Fibroblast of mammary gland (primary cell): Measurements from ENCODE around the gene CD34.
"Not testable (repeated sequence)": the region's sequence is repeated elsewhere in the genome, so short reads cannot be mapped to it uniquely, and the experiment has no call there.

Experiments used
- DNase-seq: peaks from one replicate; pipeline ENCODE4 v3.0.0-alpha.2; 2010; ENCODE audit warnings: low read depth
- H3K4me3 ChIP-seq: 2 replicates; pipeline ENCODE4 v1.5.1; 2011; ENCODE audit warnings: low read depth, mild to moderate bottlenecking, low read length, moderate library complexity; ENCODE audit not compliant: control insufficient read depth
- CTCF ChIP-seq: conservative IDR thresholded peaks from 2 replicates; pipeline ENCODE4 v1.5.1; 2011; ENCODE audit warnings: low read depth, low read length, inconsistent platforms; ENCODE audit not compliant: control insufficient read depth, insufficient read depth

Gene CD34

DNA sequence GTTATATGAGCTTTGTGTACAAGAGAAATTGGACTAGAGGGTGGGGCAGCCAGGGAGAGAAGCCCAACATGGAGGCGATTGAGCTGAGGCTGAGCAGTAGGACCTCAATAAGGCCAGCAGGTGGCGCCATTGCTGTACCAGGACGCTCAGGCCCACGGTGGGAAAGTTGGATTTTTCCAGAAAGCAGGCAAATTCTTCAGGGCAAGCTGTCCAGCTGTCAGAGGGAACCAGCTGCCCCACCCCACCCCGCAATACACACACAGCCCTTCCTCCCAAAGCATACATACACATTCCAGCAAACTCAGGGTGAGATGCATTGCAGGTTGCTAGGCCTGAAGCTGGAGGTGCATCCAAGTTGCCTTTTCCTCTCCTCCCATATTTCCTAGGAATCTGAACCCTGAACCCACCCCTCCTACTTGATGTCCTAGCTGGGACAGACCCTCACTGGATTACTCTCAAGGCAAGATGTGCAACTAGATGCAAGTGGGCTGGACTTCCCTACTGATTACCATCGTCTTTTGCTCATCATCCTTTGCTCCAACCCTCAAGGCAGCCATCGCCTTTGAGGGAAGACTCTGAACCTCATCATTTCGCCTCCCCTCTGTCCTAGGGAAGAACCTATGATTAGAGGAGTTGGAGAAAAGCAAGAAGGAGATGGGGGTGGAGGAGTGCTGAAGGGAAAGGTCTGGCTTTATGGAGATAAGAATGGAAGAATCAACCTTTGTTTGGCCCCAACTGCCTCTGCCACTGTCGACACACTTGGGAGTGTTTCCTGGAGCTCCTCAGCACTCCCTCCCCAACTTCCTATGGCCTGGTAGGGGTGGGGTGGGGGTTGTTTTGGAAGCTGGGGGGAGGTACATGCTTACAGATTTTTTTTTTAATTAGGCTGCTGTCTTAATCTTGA is 25.5 kb downstream of the CD34 start:
- TF ChIP-seq CTCF = peak; percentile 93
- peak; percentile 86 for DNase-seq
- H3K4me3 ChIP-seq = no peak overlapping the region

GRCh38 chr1:207884266-207885029 is 26.5 kb downstream of the CD34 start:
- TF ChIP-seq CTCF = no peak
- H3K4me3 ChIP-seq = no peak overlapping the region
- no peak for DNase-seq

GRCh38 chr1:207883660-207884250 is 27.2 kb downstream of the CD34 start:
- no peak for TF ChIP-seq CTCF
- DNase-seq = no peak

DNA sequence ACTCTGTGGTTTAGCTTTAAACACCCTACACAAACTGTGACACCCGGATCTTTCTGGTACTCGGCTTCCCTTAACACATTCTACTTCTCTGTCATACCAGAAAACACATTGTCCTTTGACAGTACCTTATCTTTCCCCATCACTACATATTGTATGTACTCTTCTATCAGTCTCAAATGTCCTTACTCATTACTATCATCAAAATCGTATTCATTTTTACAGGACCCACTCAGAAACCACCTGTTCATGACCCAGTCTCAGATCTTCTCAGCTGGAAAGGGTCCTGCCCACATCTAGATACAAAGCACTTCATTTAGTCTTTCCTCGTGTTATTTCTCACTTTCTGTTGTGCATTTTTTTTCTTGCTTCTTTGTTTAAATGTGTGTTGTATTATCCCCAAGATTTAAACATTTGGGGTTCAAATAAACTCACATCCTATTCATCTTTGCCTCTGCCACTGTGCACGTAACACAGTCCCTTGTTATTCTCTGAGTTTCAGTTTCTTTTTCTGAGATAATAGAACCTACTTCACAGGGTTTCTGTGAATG is 27.7 kb downstream of the CD34 start:
- no peak overlapping the region for H3K4me3 ChIP-seq
- no peak for DNase-seq
- TF ChIP-seq CTCF = no peak

More at GRCh38 chr1:207883660-207884250, 27.2 kb downstream of the CD34 start:
- H3K4me3 ChIP-seq = no peak overlapping the region

- H3K4me3 ChIP-seq = no peak overlapping the region
- DNase-seq = no peak
- no peak for TF ChIP-seq CTCF
Observed at GRCh38 chr1:207882692-207883091, 28.2 kb downstream of the CD34 start.

DNA sequence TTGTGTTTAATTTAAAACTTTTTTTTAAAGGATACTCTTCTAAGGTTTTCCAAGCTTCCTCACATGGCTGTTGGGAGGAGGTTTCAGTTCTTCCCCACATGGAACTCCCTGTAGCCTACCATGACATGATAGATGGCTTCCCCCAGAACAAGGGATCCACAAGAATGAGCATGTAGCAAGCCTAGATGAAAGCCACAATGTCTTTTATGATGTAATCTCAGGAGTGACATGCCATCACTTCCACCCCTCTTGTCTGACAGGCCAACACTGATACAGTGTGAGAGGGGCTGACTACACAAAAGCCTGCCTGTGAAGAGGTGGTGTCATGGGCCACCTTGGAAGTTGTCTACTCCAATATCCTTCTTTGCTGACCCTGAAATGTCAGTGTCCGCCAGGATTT is 32.0 kb downstream of the CD34 start:
- DNase-seq = no peak
- TF ChIP-seq CTCF = no peak
- no peak overlapping the region for H3K4me3 ChIP-seq

- not testable (repeated sequence) for H3K4me3 ChIP-seq, DNase-seq
Observed at GRCh38 chr1:207877914-207878313, 33.0 kb downstream of the CD34 start.
